ENCODE measurements around the gene PCYT2.

The PCYT2 gene

DNA sequence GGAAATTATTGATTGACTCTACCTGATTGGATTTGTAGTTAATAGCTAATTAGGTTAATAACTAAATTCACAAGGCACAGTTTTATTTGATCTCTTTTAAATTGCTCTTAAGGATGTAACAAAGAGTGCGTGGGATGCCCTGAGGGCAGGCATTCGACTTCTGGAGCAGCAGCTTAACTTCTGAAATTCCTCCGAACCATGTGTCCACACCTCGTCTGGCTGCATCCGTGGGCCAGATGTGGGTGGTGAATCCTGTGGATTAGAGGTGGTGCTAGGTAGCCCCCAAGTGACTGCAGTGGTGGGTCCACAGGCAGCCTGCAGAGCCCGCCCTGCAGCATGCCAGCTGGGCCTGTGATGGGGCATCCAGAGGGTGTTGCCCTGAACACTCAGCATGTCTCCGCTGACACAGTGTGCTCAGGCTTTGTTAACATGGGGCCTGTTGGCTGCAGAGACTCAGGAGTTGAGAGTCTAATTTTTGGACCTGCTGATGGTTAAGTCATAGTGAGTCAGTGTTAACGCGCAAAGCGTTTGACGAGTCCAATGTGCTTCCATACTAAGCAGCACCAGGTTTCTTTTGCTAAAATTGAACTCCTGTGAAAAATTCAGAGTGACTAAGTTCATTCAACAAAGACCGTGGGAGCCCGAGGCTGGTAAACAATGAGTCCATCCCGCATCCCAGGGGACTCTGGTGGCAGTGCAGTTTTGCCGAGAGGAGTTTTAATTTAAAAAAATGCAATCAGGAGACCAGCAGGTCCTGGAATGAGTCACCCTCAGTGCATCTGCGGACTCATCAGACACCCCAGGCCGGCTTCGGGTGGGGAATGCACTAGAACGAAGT lies 13.0 kb downstream of the PCYT2 start:
- DNase-seq = no peak

GRCh38 chr17:81895400-81895799 lies 15.8 kb downstream of the PCYT2 start:
- DNase-seq = no peak

- DNase-seq = no peak
These were observed 20.0 kb downstream of the PCYT2 start for GRCh38 chr17:81891303-81891552.

GRCh38 chr17:81890447-81891302 lies 20.5 kb downstream of the PCYT2 start:
- peak; percentile 25 for DNase-seq

- DNase-seq = no peak
These were observed 21.6 kb downstream of the PCYT2 start for GRCh38 chr17:81889602-81890001.

- no peak for DNase-seq
These were observed 22.1 kb downstream of the PCYT2 start for GRCh38 chr17:81888988-81889595.

GRCh38 chr17:81888105-81888987 lies 22.9 kb downstream of the PCYT2 start:
- DNase-seq = no peak

DNA sequence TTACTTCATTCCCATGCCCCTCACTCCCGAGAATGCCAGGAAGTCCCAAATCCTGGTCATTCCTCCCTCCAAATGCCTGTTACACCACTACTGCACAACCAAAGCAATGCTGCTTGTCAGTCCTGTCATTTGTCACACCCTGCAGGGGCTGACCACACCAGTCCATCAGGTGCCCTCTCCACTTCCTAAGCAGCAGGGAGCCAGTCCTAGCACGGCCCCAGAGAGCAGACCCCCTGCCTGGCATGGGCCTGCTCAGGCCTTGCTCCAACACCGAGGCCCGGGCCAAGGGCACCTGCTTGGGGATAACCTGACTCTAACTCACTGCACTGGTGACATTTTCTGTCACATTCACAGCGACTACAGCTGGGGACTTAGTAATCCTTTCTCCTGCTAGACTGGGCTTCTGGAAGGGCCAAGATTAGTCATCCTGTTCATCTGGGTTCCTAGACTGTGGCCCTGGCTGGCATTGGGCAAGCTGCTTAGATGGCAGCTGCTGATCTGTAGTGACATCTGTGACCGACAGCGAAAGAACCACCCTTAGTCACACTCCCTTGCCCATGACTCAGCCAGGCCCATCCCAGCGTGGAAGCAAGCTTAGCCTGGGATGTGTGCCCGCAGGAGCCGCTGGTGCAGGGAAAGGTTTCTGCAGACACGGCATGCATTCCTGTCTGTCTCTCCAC lies 25.2 kb downstream of the PCYT2 start:
- DNase-seq = no peak

DNA sequence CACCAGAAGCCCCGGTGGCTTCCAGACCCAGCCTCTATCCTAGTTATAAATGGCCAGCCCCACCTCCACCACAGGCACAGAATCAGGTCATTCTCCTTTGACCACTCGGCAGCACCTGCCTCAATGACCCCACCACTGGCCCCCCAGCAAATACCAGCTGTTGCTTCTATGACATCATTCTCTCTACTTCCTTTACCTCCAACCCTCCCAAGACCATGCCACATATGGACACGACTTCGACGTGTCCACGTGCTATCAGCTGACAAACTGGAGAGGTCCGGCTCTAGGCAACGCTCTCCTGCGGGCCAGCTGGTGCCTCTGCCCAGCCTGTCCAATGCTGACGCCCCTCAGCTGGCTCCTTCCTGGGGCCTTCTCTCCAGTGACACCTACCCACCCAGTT lies 25.7 kb downstream of the PCYT2 start:
- no peak for DNase-seq

- DNase-seq = no peak
These were observed 26.2 kb downstream of the PCYT2 start for GRCh38 chr17:81884968-81885367.

GRCh38 chr17:81884520-81884919 lies 26.7 kb downstream of the PCYT2 start:
- no peak for DNase-seq

DNA sequence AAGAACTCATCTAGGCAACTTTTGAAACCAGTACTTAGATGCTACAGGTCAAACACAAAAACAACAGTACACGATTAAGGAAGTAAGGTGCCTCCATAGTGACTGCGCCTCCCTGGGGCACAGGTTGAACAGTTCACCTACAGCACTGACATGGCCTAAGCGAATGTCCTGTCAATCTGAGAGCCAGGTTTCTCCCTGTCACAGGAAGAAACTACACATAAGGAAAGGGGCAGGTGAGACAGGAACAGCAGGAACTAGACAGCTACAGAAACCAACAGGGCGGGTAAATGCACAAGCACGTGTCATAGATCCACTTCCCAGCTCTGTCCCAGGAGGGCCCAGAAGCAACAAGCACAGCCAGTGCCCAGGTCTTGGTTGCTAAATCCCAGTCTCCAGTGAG lies 32.1 kb downstream of the PCYT2 start:
- no peak for DNase-seq

DNA sequence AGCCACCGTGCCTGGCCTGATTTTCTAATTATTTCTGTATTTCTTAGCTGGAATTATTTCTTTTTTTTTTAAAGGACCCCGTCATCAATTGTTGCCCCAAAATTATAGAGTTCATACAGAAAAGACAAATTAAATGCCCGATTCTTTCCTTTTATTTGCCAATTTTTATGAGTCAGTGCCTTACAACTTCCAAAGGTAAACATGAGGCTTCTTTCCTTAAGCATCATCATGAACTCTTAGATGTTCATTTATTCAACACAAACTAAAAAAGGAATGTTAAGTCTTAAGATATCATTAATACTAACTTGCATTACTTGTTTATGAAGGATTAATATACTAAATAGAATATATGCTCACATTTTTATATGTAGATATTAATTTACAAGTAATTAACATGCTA lies 32.9 kb downstream of the PCYT2 start:
- DNase-seq = no peak

GRCh38 chr17:81877569-81877968 lies 33.6 kb downstream of the PCYT2 start:
- no peak for DNase-seq

GRCh38 chr17:81871387-81872230 lies 39.6 kb downstream of the PCYT2 start:
- peak; percentile 96 for DNase-seq

DNA sequence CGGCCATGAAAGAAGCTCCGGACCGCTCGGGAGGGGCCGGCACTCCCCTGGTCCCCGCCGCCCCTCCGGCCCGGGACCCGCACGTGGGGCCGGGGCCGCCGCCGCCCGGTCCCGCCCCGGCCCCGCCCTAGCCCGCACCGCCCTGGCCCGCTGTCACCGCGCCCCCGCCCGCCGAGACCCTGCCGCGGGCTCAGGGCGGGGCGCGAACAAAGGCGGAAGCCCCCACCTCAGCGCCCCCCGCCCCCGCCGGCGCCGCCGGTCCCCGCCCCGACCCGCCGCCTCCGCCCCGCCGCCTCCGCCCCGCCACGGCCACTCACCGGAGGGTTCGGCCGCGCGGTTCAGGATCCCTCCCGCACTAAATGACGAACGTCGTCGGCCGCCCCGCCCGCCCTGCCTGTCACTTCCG lies 40.2 kb downstream of the PCYT2 start, which contains the start of gene ARHGDIA:
TSS of gene ARHGDIA (minus strand) at position 357 of the 406 bp plus-strand sequence. CDS start 1,407 bp downstream, outside the sequence.
- DNase-seq = no peak

- peak; percentile 59 for DNase-seq
These were observed 40.8 kb downstream of the PCYT2 start for GRCh38 chr17:81870131-81870980.

DNA sequence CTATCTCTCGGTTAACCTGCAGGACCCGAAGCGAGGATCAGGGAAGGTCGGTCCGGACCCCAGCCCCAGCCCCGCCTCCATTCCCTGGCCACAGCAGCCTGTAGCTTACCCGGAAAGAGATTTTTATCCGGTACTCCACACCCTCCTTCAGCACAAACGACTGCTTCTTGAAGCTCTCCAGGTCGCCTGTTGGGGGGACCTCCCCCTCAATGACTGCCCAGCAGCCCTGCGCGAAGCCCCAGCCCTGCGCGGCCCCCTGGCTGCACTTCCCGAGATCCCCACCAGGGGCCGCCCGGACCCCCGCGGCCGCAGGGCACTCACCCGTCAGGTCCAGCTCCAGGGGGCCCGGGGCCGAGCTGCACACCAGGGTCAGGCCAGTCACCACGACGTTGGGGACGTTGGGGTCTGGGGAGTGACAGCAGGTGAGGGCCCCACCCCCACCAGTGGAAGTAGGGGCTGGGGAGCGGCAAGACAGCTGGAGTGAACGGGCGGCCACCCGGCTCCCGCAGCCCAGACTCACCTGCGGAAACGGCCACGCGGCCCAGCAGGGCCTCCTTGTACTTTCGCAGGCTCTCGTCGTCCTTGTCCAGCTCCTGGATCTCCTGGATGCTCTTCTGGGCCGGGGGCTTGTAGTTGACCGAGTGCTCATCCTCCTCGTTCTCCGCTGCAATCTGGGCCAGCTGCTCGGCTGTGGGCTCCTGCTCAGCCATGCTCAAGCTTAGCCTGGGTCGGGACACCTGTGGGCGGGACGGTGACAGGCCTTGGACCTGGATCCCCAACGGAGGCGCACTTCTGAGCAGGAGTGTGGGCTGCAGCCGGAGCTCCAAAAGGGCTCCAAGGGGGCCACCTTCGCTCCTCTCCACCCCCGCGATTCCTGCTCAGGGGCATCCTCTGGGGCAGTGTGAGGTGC lies 41.7 kb downstream of the PCYT2 start:
- DNase-seq = peak; percentile 35

GRCh38 chr17:81868674-81869220 lies 42.5 kb downstream of the PCYT2 start:
- no peak for DNase-seq
